ENCODE measurements around the gene HMG20A.

HMG20A gene

GRCh38 chr15:77515613-77516012 lies 94.9 kb downstream of the HMG20A start:
- no peak for DNase-seq (ENCODE audit: extremely low spot score)
- ChIA-PET POLR2A (interaction anchor here (1.1 kb wide), 1 partner anchor 12 kb away, joined by 3 read pairs; no protein-coding TSS in a partner anchor), CTCF (no interaction called here)
- no peak for TF ChIP-seq LEF1 (IDR thresholded peaks at IDR 0.05; ENCODE audit: borderline replicate concordance)
- TF ChIP-seq PKNOX1 (IDR thresholded peaks at IDR 0.05), result no peak

GRCh38 chr15:77516076-77516475 lies 95.4 kb downstream of the HMG20A start:
- TF ChIP-seq SUZ12 (IDR thresholded peaks at IDR 0.05) (no peak), TARDBP (IDR thresholded peaks at IDR 0.05) (no peak), BHLHE40 (IDR thresholded peaks at IDR 0.05; ENCODE audit: borderline replicate concordance) (no peak), HDGF (IDR thresholded peaks at IDR 0.05; ENCODE audit: borderline replicate concordance) (no peak), CTBP1 (IDR thresholded peaks at IDR 0.05; ENCODE audit: borderline replicate concordance) (no peak), NFRKB (IDR thresholded peaks at IDR 0.05) (no peak), LEF1 (IDR thresholded peaks at IDR 0.05; ENCODE audit: borderline replicate concordance) (no peak), L3MBTL2 (conservative IDR thresholded peaks at IDR 0.05) (no peak), PKNOX1 (IDR thresholded peaks at IDR 0.05) (no peak), FOXK2 (IDR thresholded peaks at IDR 0.05) (no peak), FOXA1 (IDR thresholded peaks at IDR 0.05) (no peak), SP1 (IDR thresholded peaks at IDR 0.05) (no peak), ZNF384 (IDR thresholded peaks at IDR 0.05) (no peak), ARNT (IDR thresholded peaks at IDR 0.05) (no peak), FOXM1 (IDR thresholded peaks at IDR 0.05; ENCODE audit: borderline replicate concordance) (no peak), ELF4 (IDR thresholded peaks at IDR 0.05) (no peak)
- no peak for DNase-seq (ENCODE audit: extremely low spot score)
- ChIA-PET POLR2A (interaction anchor here (1.1 kb wide), 1 partner anchor 11 kb away, joined by 3 read pairs; no protein-coding TSS in a partner anchor), CTCF (no interaction called here)

GRCh38 chr15:77516786-77517185 lies 96.1 kb downstream of the HMG20A start:
- DNase-seq (ENCODE audit: extremely low spot score), result no peak
- CTCF ChIA-PET, result no interaction called here
- TF ChIP-seq L3MBTL2 (conservative IDR thresholded peaks at IDR 0.05) (no peak), SUZ12 (IDR thresholded peaks at IDR 0.05) (no peak), ARNT (IDR thresholded peaks at IDR 0.05) (no peak)
- POLR2A ChIA-PET, result no interaction called here

- POLR2A ChIA-PET, result no interaction called here
- CTCF ChIA-PET, result no interaction called here
- DNase-seq (ENCODE audit: extremely low spot score), result no peak
- TF ChIP-seq HDGF (IDR thresholded peaks at IDR 0.05; ENCODE audit: borderline replicate concordance), result no peak
- no peak for TF ChIP-seq ZNF384 (IDR thresholded peaks at IDR 0.05)
These were observed 96.9 kb downstream of the HMG20A start for GRCh38 chr15:77517579-77517978.

GRCh38 chr15:77518458-77518857 lies 97.8 kb downstream of the HMG20A start:
- DNase-seq (ENCODE audit: extremely low spot score), result no peak
- TF ChIP-seq FOXM1 (IDR thresholded peaks at IDR 0.05; ENCODE audit: borderline replicate concordance) (no peak), FOXA1 (IDR thresholded peaks at IDR 0.05) (no peak), CTBP1 (IDR thresholded peaks at IDR 0.05; ENCODE audit: borderline replicate concordance) (no peak), HDGF (IDR thresholded peaks at IDR 0.05; ENCODE audit: borderline replicate concordance) (no peak), ARNT (IDR thresholded peaks at IDR 0.05) (no peak), SUZ12 (IDR thresholded peaks at IDR 0.05) (no peak), NFRKB (IDR thresholded peaks at IDR 0.05) (no peak), L3MBTL2 (conservative IDR thresholded peaks at IDR 0.05) (no peak), PKNOX1 (IDR thresholded peaks at IDR 0.05) (no peak), TARDBP (IDR thresholded peaks at IDR 0.05) (no peak), LEF1 (IDR thresholded peaks at IDR 0.05; ENCODE audit: borderline replicate concordance) (no peak), FOXK2 (IDR thresholded peaks at IDR 0.05) (no peak), SP1 (IDR thresholded peaks at IDR 0.05) (no peak)
- POLR2A ChIA-PET, result no interaction called here
- CTCF ChIA-PET, result no interaction called here

GRCh38 chr15:77519540-77519939 lies 98.9 kb downstream of the HMG20A start:
- ChIA-PET CTCF (no interaction called here), POLR2A (interaction anchor here (1.1 kb wide), 1 partner anchor 24 kb away, joined by 3 read pairs; no protein-coding TSS in a partner anchor)
- TF ChIP-seq HDGF (IDR thresholded peaks at IDR 0.05; ENCODE audit: borderline replicate concordance), result no peak
- TF ChIP-seq FOXM1 (IDR thresholded peaks at IDR 0.05; ENCODE audit: borderline replicate concordance), result no peak
- no peak for TF ChIP-seq ELF4 (IDR thresholded peaks at IDR 0.05)
- no peak for TF ChIP-seq PKNOX1 (IDR thresholded peaks at IDR 0.05)
- TF ChIP-seq SP1 (IDR thresholded peaks at IDR 0.05), result no peak
- no peak for TF ChIP-seq ZNF384 (IDR thresholded peaks at IDR 0.05)
- TF ChIP-seq BHLHE40 (IDR thresholded peaks at IDR 0.05; ENCODE audit: borderline replicate concordance), result no peak
- no peak for TF ChIP-seq TARDBP (IDR thresholded peaks at IDR 0.05)
- TF ChIP-seq FOXA1 (IDR thresholded peaks at IDR 0.05), result no peak
- no peak for TF ChIP-seq SUZ12 (IDR thresholded peaks at IDR 0.05)
- no peak for TF ChIP-seq FOXK2 (IDR thresholded peaks at IDR 0.05)
- no peak for TF ChIP-seq ARNT (IDR thresholded peaks at IDR 0.05)
- TF ChIP-seq L3MBTL2 (conservative IDR thresholded peaks at IDR 0.05), result no peak
- TF ChIP-seq NFRKB (IDR thresholded peaks at IDR 0.05), result no peak
- TF ChIP-seq LEF1 (IDR thresholded peaks at IDR 0.05; ENCODE audit: borderline replicate concordance), result no peak
- no peak for TF ChIP-seq CTBP1 (IDR thresholded peaks at IDR 0.05; ENCODE audit: borderline replicate concordance)
- DNase-seq (ENCODE audit: extremely low spot score), result no peak

Data from HEK293T (cell line).